PFSK-1 (cell line): Measurements from ENCODE around the gene PDE8B.

Experiments
- FOXP2 ChIP-seq: optimal IDR thresholded peaks from 2 replicates; pipeline ENCODE3; 2011; ENCODE audit warnings: borderline replicate concordance, control low read depth, inconsistent platforms; ENCODE audit not compliant: insufficient read depth; ENCODE audit errors: extremely low read length, extremely low read depth
- POLR2AphosphoS5 ChIP-seq: IDR thresholded peaks from 2 replicates; pipeline ENCODE4 v1.6.1; 2012; ENCODE audit warnings: low read depth, mild to moderate bottlenecking, control low read depth, low read length, moderate library complexity
- REST ChIP-seq, 2 experiments: IDR thresholded peaks; 2 replicates each; pipeline versions ENCODE4 v1.6.1 to v1.8.0; 2011 to 2012; ENCODE audit warnings: low read depth in 2 of 2, low read length in 2 of 2, control low read depth in 1 of 2, inconsistent platforms in 1 of 2, mild to moderate bottlenecking in 1 of 2, moderate library complexity in 1 of 2; ENCODE audit not compliant: insufficient read depth in 1 of 2
- SIN3A ChIP-seq: IDR thresholded peaks from 2 replicates; pipeline ENCODE4 v1.6.1; 2012; ENCODE audit warnings: mild to moderate bottlenecking, low read length, moderate library complexity, borderline replicate concordance; ENCODE audit not compliant: insufficient read depth
- TAF1 ChIP-seq: IDR thresholded peaks from 2 replicates; pipeline ENCODE4 v1.6.1; 2012; ENCODE audit warnings: low read length, control low read depth, borderline replicate concordance; ENCODE audit not compliant: insufficient read depth

The PDE8B gene

GRCh38 chr5:77204967-77205366, 5.5 kb upstream of the PDE8B start:
- no peak for TF ChIP-seq FOXP2
- TF ChIP-seq SIN3A = peak; percentile 36; the same call in 1 of the 2 replicates
- no peak for TF ChIP-seq TAF1
- TF ChIP-seq POLR2AphosphoS5 = no peak
- no peak for TF ChIP-seq REST (IDR thresholded peaks at IDR 0.05; ENCODE audit: insufficient read depth in 1 of 2, low read depth in 2 of 2, low read length in 2 of 2)

GRCh38 chr5:77208507-77209163, 1.8 kb upstream of the PDE8B start:
- no peak for TF ChIP-seq REST (IDR thresholded peaks at IDR 0.05; ENCODE audit: insufficient read depth in 1 of 2, low read depth in 2 of 2, low read length in 2 of 2)
- TF ChIP-seq POLR2AphosphoS5 = no peak
- no peak for TF ChIP-seq TAF1
- no peak for TF ChIP-seq SIN3A
- TF ChIP-seq FOXP2 = no peak

GRCh38 chr5:77209495-77210090, 887 bp upstream of the PDE8B start:
- TF ChIP-seq REST (IDR thresholded peaks at IDR 0.05; ENCODE audit: insufficient read depth in 1 of 2, low read depth in 2 of 2, low read length in 2 of 2) (no peak), TAF1 (no peak), POLR2AphosphoS5 (no peak)

GRCh38 chr5:77210964-77211690, 647 bp downstream of the PDE8B start:
- TF ChIP-seq SIN3A = no peak
- no peak for TF ChIP-seq FOXP2
- TF ChIP-seq TAF1 = no peak
- no peak for TF ChIP-seq POLR2AphosphoS5
- no peak for TF ChIP-seq REST (IDR thresholded peaks at IDR 0.05; ENCODE audit: insufficient read depth in 1 of 2, low read depth in 2 of 2, low read length in 2 of 2)
